Activated CD4-positive, CD25-positive, alpha-beta regulatory T cell treated with anti-CD3 and anti-CD28 coated beads, Interleukin-2, amount 50 U/mL, for 16 hours (primary cell): ENCODE data around the gene ZNF566.
"Not testable (repeated sequence)": the region's sequence is repeated elsewhere in the genome, so short reads cannot be mapped to it uniquely, and the experiment has no call there.

Experiments
- DNase-seq: peaks from one replicate; pipeline ENCODE4 v3.0.0-alpha.2; 2020; ENCODE audit warnings: low read depth, low spot score

The ZNF566 gene

GRCh38 chr19:36489118-36489919 is at the start of gene ZNF566:
Gene ZNF566 (minus strand): TSS chr19:36489561. CDS start chr19:36476557, 13,004 bp downstream.
- DNase-seq: peak; percentile 87

GRCh38 chr19:36528921-36529518 is 39.7 kb upstream of the ZNF566 start:
- peak; percentile 0 for DNase-seq

- DNase-seq: peak; percentile 87
These were observed 39.0 kb upstream of the ZNF566 start, which contains the start of gene ZNF260 for GRCh38 chr19:36528194-36528920. Gene ZNF260 (minus strand): TSS chr19:36528271. CDS start chr19:36515238, 13,033 bp downstream.

GRCh38 chr19:36527873-36528193 is 38.5 kb upstream of the ZNF566 start:
- no peak for DNase-seq

GRCh38 chr19:36527341-36527740 is 38.0 kb upstream of the ZNF566 start:
- DNase-seq: no peak

GRCh38 chr19:36526581-36526980 is 37.2 kb upstream of the ZNF566 start:
- DNase-seq: no peak

- no peak for DNase-seq
These were observed 35.3 kb upstream of the ZNF566 start for GRCh38 chr19:36524617-36525016.

- no peak for DNase-seq
These were observed 24.8 kb upstream of the ZNF566 start for GRCh38 chr19:36514012-36514612.

GRCh38 chr19:36508325-36508724 is 19.0 kb upstream of the ZNF566 start:
- DNase-seq: no peak

GRCh38 chr19:36501973-36502372 is 12.6 kb upstream of the ZNF566 start:
- DNase-seq: no peak

GRCh38 chr19:36497001-36497400 is 7.6 kb upstream of the ZNF566 start:
- no peak for DNase-seq

- not testable (repeated sequence) for DNase-seq
These were observed 3.5 kb upstream of the ZNF566 start for GRCh38 chr19:36492689-36493453.

GRCh38 chr19:36490846-36491245 is 1.5 kb upstream of the ZNF566 start:
- DNase-seq: not testable (repeated sequence)

- peak; percentile 48 for DNase-seq
These were observed 607 bp upstream of the ZNF566 start for GRCh38 chr19:36489920-36490415.

GRCh38 chr19:36488846-36489117 is 579 bp downstream of the ZNF566 start:
- peak; percentile 26 for DNase-seq

GRCh38 chr19:36488118-36488845 is 1.1 kb downstream of the ZNF566 start:
- DNase-seq: no peak

GRCh38 chr19:36483653-36484052 is 5.7 kb downstream of the ZNF566 start:
- DNase-seq: no peak

GRCh38 chr19:36482876-36483275 is 6.5 kb downstream of the ZNF566 start:
- DNase-seq: no peak

- DNase-seq: no peak
These were observed 29.3 kb downstream of the ZNF566 start for GRCh38 chr19:36460046-36460445.

GRCh38 chr19:36456831-36457230 is 32.5 kb downstream of the ZNF566 start:
- no peak for DNase-seq
